Hindlimb muscle (tissue), 1 donor: ENCODE data around the gene TBX3. TPM values are rescaled to one million over a fixed set of nuclear protein-coding genes. Genes with fewer than 3 reads are reported as not detected.
A peak's percentile ranks its signal among the peaks of the same experiment; 100 is the strongest.

Experiments used
- DNase-seq: peaks from one replicate; pipeline ENCODE4 v3.0.0-alpha.2; 2013
- polyA plus RNA-seq: library from polyadenylated mRNA; unstranded; fragments of 120-200 nt; gene quantifications from one replicate; pipeline ENCODE4 v1.2.1, GENCODE V29; 2013; ENCODE audit not compliant: insufficient read length

Gene TBX3
- polyA plus RNA-seq, 1 donor = 34.4 TPM

- peak; percentile 8 for DNase-seq
Observed at GRCh38 chr12:114625294-114625851, 58.6 kb downstream of the TBX3 start.

- no peak for DNase-seq
Observed at GRCh38 chr12:114623737-114624136, 60.2 kb downstream of the TBX3 start.
